H1 (cell line): ENCODE measurements around the gene PLD6. TPM values are rescaled to one million over a fixed set of nuclear protein-coding genes. Genes with fewer than 3 reads are reported as not detected.

Experiments used
- CTCF ChIA-PET: fragments of 300-600 bp; sonication (Branson Sonifier 250); formaldehyde crosslinking; loops from one replicate; lab custom pipeline; 2021; ENCODE audit not compliant: partially characterized antibody; lab: Charles Lee
- POLR2A ChIA-PET: fragments of 300-600 bp; sonication (Branson Sonifier 250); formaldehyde crosslinking; loops from one replicate; lab custom pipeline; 2021; ENCODE audit warnings: inconsistent platforms; ENCODE audit not compliant: partially characterized antibody; lab: Charles Lee
- DNase-seq, 2 experiments: peaks; one replicate each; pipeline versions ENCODE4 v3.0.0 to v3.0.0-alpha.2; 2010 to 2022; ENCODE audit warnings: low spot score in 2 of 2, low read depth in 1 of 2, mixed read lengths in 1 of 2
- FAIRE-seq: peaks from 2 replicates; lab custom pipeline; 2011; peaks lifted over from hg19 to GRCh38; lab: Jason Lieb, UNC
- H2AFZ ChIP-seq: 2 replicates; pipeline ENCODE4 v1.8.1; 2012; ENCODE audit warnings: low read length, inconsistent platforms
- H2AK5ac ChIP-seq: 2 replicates; pipeline ENCODE4 v1.6.1; 2013; ENCODE audit warnings: low read depth, low read length
- H2BK120ac ChIP-seq: replicated peaks from 2 replicates; pipeline ENCODE3; 2013; ENCODE audit warnings: low read depth, low read length, inconsistent platforms
- H2BK12ac ChIP-seq: 2 replicates; pipeline ENCODE4 v1.6.1; 2013; ENCODE audit warnings: low read depth, low read length
- H2BK15ac ChIP-seq: 2 replicates; pipeline ENCODE4 v1.6.1; 2013; ENCODE audit warnings: low read length
- H2BK20ac ChIP-seq: 2 replicates; pipeline ENCODE4 v1.6.1; 2013; ENCODE audit warnings: low read length
- H2BK5ac ChIP-seq: 2 replicates; pipeline ENCODE4 v1.6.1; 2013; ENCODE audit warnings: low read depth, low read length
- H3K14ac ChIP-seq: 2 replicates; pipeline ENCODE4 v1.6.1; 2013; ENCODE audit warnings: inconsistent platforms; ENCODE audit not compliant: insufficient read length
- H3K18ac ChIP-seq: 2 replicates; pipeline ENCODE4 v1.6.1; 2013; ENCODE audit warnings: low read length; ENCODE audit errors: extremely low read depth
- H3K23ac ChIP-seq: 2 replicates; pipeline ENCODE4 v1.6.1; 2013; ENCODE audit warnings: inconsistent platforms; ENCODE audit not compliant: insufficient read length
- H3K23me2 ChIP-seq: 2 replicates; pipeline ENCODE4 v1.6.1; 2013; ENCODE audit warnings: low read depth, low read length
- H3K27ac ChIP-seq: 2 replicates; pipeline ENCODE4 v1.6.1; 2011; ENCODE audit warnings: low read depth, low read length, inconsistent platforms
- H3K27me3 ChIP-seq, 4 experiments: replicated peaks in 1 of 4; 1 replicate in 1 of 4; 2 replicates in 3 of 4; pipeline versions ENCODE4 v1.6.1 to v1.8.1; 2011 to 2013; ENCODE audit warnings: low read length in 3 of 4, mild to moderate bottlenecking in 3 of 4, inconsistent platforms in 2 of 4, mixed read lengths in 2 of 4, moderate library complexity in 1 of 4; ENCODE audit not compliant: control insufficient read depth in 3 of 4, insufficient read depth in 3 of 4; ENCODE audit errors: extremely low read depth in 1 of 4
- H3K36me3 ChIP-seq, 4 experiments: 2 replicates each; pipeline versions ENCODE4 v1.6.1 to v1.8.1; 2011 to 2013; ENCODE audit warnings: mild to moderate bottlenecking in 4 of 4, low read length in 3 of 4, moderate library complexity in 2 of 4, control low read depth in 1 of 4, inconsistent platforms in 1 of 4; ENCODE audit not compliant: insufficient read depth in 4 of 4, control insufficient read depth in 2 of 4
- H3K4ac ChIP-seq: replicated peaks from 2 replicates; pipeline ENCODE3; 2013; ENCODE audit warnings: low read length, low read depth, mixed read lengths, inconsistent platforms; ENCODE audit not compliant: insufficient read length
- H3K4me1 ChIP-seq, 4 experiments: replicated peaks in 1 of 4; 1 replicate in 1 of 4; 2 replicates in 3 of 4; pipeline versions ENCODE4 v1.6.1 to v1.8.1; 2011 to 2013; ENCODE audit warnings: low read length in 3 of 4, inconsistent platforms in 2 of 4, mixed read lengths in 1 of 4; ENCODE audit not compliant: insufficient read depth in 4 of 4, control insufficient read depth in 3 of 4
- H3K4me2 ChIP-seq, 2 experiments: 2 replicates each; pipeline versions ENCODE4 v1.6.1 to v1.8.1; 2011 to 2013; ENCODE audit warnings: low read depth in 2 of 2, low read length in 2 of 2, control low read depth in 1 of 2, inconsistent platforms in 1 of 2, mild to moderate bottlenecking in 1 of 2; ENCODE audit not compliant: insufficient read depth in 1 of 2
- H3K4me3 ChIP-seq, 4 experiments: fragments of 200-600, 300-600 bp in 1 of 4; sonication (generic), shearing (Covaris generic), sonication (Bioruptor Twin) in 1 of 4; 2 replicates each; pipeline versions ENCODE4 v1.5.1 to v1.8.1; 2011 to 2016; ENCODE audit warnings: low read length in 4 of 4, low read depth in 3 of 4, control low read depth in 2 of 4, inconsistent platforms in 2 of 4, mild to moderate bottlenecking in 2 of 4, mixed read lengths in 1 of 4, moderate library complexity in 1 of 4; ENCODE audit not compliant: insufficient read depth in 2 of 4; ENCODE audit errors: extremely low read depth in 1 of 4
- H3K56ac ChIP-seq: replicated peaks from 2 replicates; pipeline ENCODE3; 2013; ENCODE audit warnings: low read depth, mild to moderate bottlenecking, mixed read lengths, low read length, inconsistent platforms; ENCODE audit not compliant: insufficient read length
- H3K79me1 ChIP-seq: 2 replicates; pipeline ENCODE4 v1.6.1; 2013; ENCODE audit warnings: low read depth, low read length, control low read depth
- H3K79me2 ChIP-seq, 2 experiments: 2 replicates each; pipeline versions ENCODE4 v1.6.1 to v1.8.1; 2012 to 2013; ENCODE audit warnings: low read length in 2 of 2, mild to moderate bottlenecking in 2 of 2, inconsistent platforms in 1 of 2; ENCODE audit not compliant: insufficient read depth in 2 of 2, control insufficient read depth in 1 of 2
- H3K9ac ChIP-seq, 4 experiments: replicated peaks in 1 of 4; 1 replicate in 1 of 4; 2 replicates in 3 of 4; pipeline versions ENCODE4 v1.6.1 to v1.8.1; 2011 to 2013; ENCODE audit warnings: low read depth in 3 of 4, low read length in 3 of 4, control low read depth in 2 of 4, mild to moderate bottlenecking in 2 of 4, moderate library complexity in 2 of 4, inconsistent platforms in 1 of 4; ENCODE audit errors: extremely low read depth in 1 of 4
- H3K9me3 ChIP-seq, 2 experiments: 2 replicates each; pipeline versions ENCODE4 v1.6.1 to v1.8.1; 2012 to 2013; ENCODE audit warnings: mild to moderate bottlenecking in 2 of 2, moderate library complexity in 2 of 2, control low read depth in 1 of 2, inconsistent platforms in 1 of 2, low read depth in 1 of 2, low read length in 1 of 2, mixed read lengths in 1 of 2; ENCODE audit not compliant: insufficient read depth in 2 of 2
- H4K20me1 ChIP-seq, 2 experiments: replicated peaks in 1 of 2; 2 replicates each; pipeline versions ENCODE3 to v1.8.1; 2011 to 2013; ENCODE audit warnings: inconsistent platforms in 2 of 2, low read length in 2 of 2, mild to moderate bottlenecking in 1 of 2; ENCODE audit not compliant: insufficient read depth in 2 of 2, control insufficient read depth in 1 of 2
- H4K5ac ChIP-seq: 2 replicates; pipeline ENCODE4 v1.6.1; 2013; ENCODE audit warnings: low read length, low read depth, mixed read lengths, inconsistent platforms; ENCODE audit not compliant: insufficient read length
- H4K8ac ChIP-seq: 2 replicates; pipeline ENCODE4 v1.8.0; 2013; ENCODE audit warnings: mild to moderate bottlenecking, moderate library complexity, low read length, inconsistent platforms; ENCODE audit not compliant: insufficient read depth; ENCODE audit errors: extremely low read depth
- H4K91ac ChIP-seq: replicated peaks from 2 replicates; pipeline ENCODE3; 2013; ENCODE audit warnings: low read length, mixed read lengths, inconsistent platforms; ENCODE audit not compliant: insufficient read length
- EP300 ChIP-seq, 2 experiments: IDR thresholded peaks; 1 replicate in 1 of 2; 2 replicates in 1 of 2; pipeline ENCODE4 v1.6.1; 2011 to 2012; ENCODE audit warnings: low read depth in 2 of 2, low read length in 2 of 2, mild to moderate bottlenecking in 2 of 2, borderline replicate concordance in 1 of 2, inconsistent platforms in 1 of 2, moderate library complexity in 1 of 2
- JUN ChIP-seq: IDR thresholded peaks from 2 replicates; pipeline ENCODE4 v1.6.1; 2011; ENCODE audit warnings: low read depth, mild to moderate bottlenecking, improper control_type of control experiment, low read length
- KDM1A ChIP-seq: fragments of 200-600, 300-600 bp; sonication (generic); IDR thresholded peaks from 2 replicates; pipeline ENCODE4 v1.7.1; 2016; ENCODE audit warnings: mild to moderate bottlenecking, low read length, borderline replicate concordance
- POLR2A ChIP-seq, 2 experiments: IDR thresholded peaks; 1 replicate in 1 of 2; 2 replicates in 1 of 2; pipeline ENCODE4 v1.6.1; 2011; ENCODE audit warnings: low read depth in 2 of 2, low read length in 2 of 2, mild to moderate bottlenecking in 2 of 2; ENCODE audit errors: control extremely low read depth in 1 of 2
- RNF2 ChIP-seq: fragments of 200-900, 300-1000 bp; sonication (generic); IDR thresholded peaks from 2 replicates; pipeline ENCODE4 v1.7.1; 2016; ENCODE audit warnings: borderline replicate concordance, low read depth, mild to moderate bottlenecking, antibody characterized with exemption, low read length; ENCODE audit not compliant: poor library complexity, severe bottlenecking; ENCODE audit errors: missing control alignments
- WGBS, 2 experiments: shearing (Covaris generic) in 1 of 2; methylation state at CpG; one replicate each; pipeline versions ENCODE4 v1.1.6 to v1.1.7; 2013 to 2015; ENCODE audit warnings: low lambda C conversion rate in 2 of 2, mixed read lengths in 2 of 2, inconsistent platforms in 1 of 2, low coverage in 1 of 2, missing lambda C conversion rate in 1 of 2; ENCODE audit not compliant: insufficient replicate concordance in 2 of 2, insufficient coverage in 1 of 2, insufficient read length in 1 of 2; ENCODE audit errors: extremely low coverage in 1 of 2, missing lambda C conversion rate in 1 of 2; 5-methylcytosine and 5-hydroxymethylcytosine counted together
- polyA plus RNA-seq, 7 experiments: library from polyadenylated mRNA; depleted of rRNA in 3 of 7; stranded (reverse) in 5 of 7; unstranded in 2 of 7; fragments of >200 nt in 5 of 7; fragments of 200-250 nt in 2 of 7; gene quantifications; 1 replicate in 5 of 7; 2 replicates in 1 of 7; 4 replicates in 1 of 7; pipeline versions ENCODE4 v1.2.1 to v1.2.3, GENCODE V29; 2011 to 2013; ENCODE audit warnings: missing spikeins in 2 of 7, mixed read lengths in 2 of 7
- total RNA-seq: library from RNA; stranded (reverse); fragmentation: NEBNext Ultra II Directional; extraction: Animal tissue kit (Norgen Biotek cat#: 25700); gene quantifications from 2 replicates; pipeline ENCODE4 v1.2.1, GENCODE V29; 2021
- TF ChIP-seq, protein P1 (sequence below): IDR thresholded peaks from 2 replicates; pipeline ENCODE4 v1.6.1; 2011; ENCODE audit warnings: low read depth, mild to moderate bottlenecking, low read length; ENCODE audit not compliant: insufficient read depth

The PLD6 gene
- total and polyA plus RNA-seq, 2 of the 8 experiments (the other 6 are each of a cell fraction or from before 2014, with no cell fraction given), result 0.20 to 0.22 TPM

DNA sequence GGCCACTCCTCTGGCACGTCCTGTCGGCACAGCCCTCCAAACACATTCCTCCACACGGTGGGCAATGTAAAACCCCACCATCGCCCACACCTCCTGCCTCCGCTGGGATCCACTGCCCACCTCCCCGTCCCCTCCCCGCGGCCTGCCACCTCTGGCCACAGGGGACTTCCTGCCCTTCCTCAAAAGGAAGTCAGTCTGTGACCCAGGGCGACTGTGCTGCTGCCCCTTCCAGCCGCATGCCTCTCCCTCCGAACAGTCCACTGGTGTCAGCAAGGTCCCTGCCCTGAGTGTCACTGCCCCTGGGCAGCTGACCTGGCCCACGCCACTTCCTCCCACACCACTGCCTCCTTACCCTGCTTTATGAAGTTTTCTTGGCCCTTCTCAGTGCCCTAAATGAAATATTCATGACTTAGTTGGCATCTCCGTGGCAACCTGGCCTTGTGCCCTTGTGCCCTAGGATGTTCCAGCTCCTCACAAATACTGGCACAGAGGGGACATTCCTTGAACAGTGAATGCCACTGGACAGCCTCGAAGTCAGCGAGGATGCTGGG, 2.0 kb downstream of the PLD6 start:
- CTCF ChIA-PET, result interaction anchor here (1.7 kb wide), 1 partner anchor 62 kb away, joined by 4 read pairs; no protein-coding TSS in a partner anchor
- H2BK120ac ChIP-seq, result no peak overlapping the region
- DNase-seq, result no peak
- no peaks in the 10 kb centered on the region for H3K36me3 ChIP-seq
- H3K9ac ChIP-seq, result no peak overlapping the region
- H3K14ac ChIP-seq, result no peak overlapping the region
- no peaks in the 10 kb centered on the region; a peak in 1 of 7 replicates for H3K4me1 ChIP-seq
- H4K20me1 ChIP-seq, result no peaks in the 10 kb centered on the region
- no peak overlapping the region for H3K27ac ChIP-seq
- H3K18ac ChIP-seq, result no peak overlapping the region; the same call in 1 of the 2 replicates
- no peak for FAIRE-seq
- no peak overlapping the region for H2AFZ ChIP-seq
- no peak overlapping the region for H2BK15ac ChIP-seq
- no peak overlapping the region for H3K56ac ChIP-seq
- no peak for TF ChIP-seq RNF2
- TF ChIP-seq, protein P1, sequence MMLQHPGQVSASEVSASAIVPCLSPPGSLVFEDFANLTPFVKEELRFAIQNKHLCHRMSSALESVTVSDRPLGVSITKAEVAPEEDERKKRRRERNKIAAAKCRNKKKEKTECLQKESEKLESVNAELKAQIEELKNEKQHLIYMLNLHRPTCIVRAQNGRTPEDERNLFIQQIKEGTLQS, result no peak
- no peak for TF ChIP-seq POLR2A (IDR thresholded peaks at IDR 0.05; ENCODE audit: control extremely low read depth in 1 of 2, low read depth in 2 of 2, low read length in 2 of 2)
- no peak for TF ChIP-seq KDM1A
- no peak for TF ChIP-seq EP300 (IDR thresholded peaks at IDR 0.05; ENCODE audit: borderline replicate concordance in 1 of 2, low read depth in 2 of 2, low read length in 2 of 2)
- TF ChIP-seq JUN, result no peak
- TF ChIP-seq, all 59 proteins: peak for 0
- 82% methylated on average over 15 of the region's 15 CpGs; no CpG with 5 or more reads in 1 of the 2 experiments for WGBS, 2 experiments
- Histone ChIP-seq H2BK5ac (no peak overlapping the region), H3K23ac (no peak overlapping the region), H4K91ac (no peak overlapping the region), H4K8ac (0 out of 2 replicates have a peak overlapping the region, but pooled peaks have one; percentile 1), H3K79me1 (no peaks in the 10 kb centered on the region), H3K4me3 (no peak overlapping the region), H3K4ac (no peak overlapping the region), H2AK5ac (no peak overlapping the region), H3K79me2 (no peaks in the 10 kb centered on the region), H3K23me2 (no peaks in the 10 kb centered on the region), H4K5ac (no peak overlapping the region), H3K9me3 (peaks cover 0 to 3% of the 10 kb centered on the region in 2 experiments; a peak in 1 of 4 replicates), H3K27me3 (no peaks in the 10 kb centered on the region), H2BK12ac (no peak overlapping the region), H3K4me2 (no peak overlapping the region), H2BK20ac (no peak overlapping the region)
- POLR2A ChIA-PET, result no interaction called here
